NK-92 treated with Interleukin-12 subunit alpha and Interleukin-12 subunit beta, amount 100 ng/mL, for 24 hours (cell line): ENCODE results near the gene PMF1.
"Not testable (repeated sequence)": the region's sequence is repeated elsewhere in the genome, so short reads cannot be mapped to it uniquely, and the experiment has no call there.

Experiments
- DNase-seq: peaks from one replicate; lab custom pipeline; 2025; lab: John Stamatoyannopoulos, UW

PMF1 gene

DNA sequence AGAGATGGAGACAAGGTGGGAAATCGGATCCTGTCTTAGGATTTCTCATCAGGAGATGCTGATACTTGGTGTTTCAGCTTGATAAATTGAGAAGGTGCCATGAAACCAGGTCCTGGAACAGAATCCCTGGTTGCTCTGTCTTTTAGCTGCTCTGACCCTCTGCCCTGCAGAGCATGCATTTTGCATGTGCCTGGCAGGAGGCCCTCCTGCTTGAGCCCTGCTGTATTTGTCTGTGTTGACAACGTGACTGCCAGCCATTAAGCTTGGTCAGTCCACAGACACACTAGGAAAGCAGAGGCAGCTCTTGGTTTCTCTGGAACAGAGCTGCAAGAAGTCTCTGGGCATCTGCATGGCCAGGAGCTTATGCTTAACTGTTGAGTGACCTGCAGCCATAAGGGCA is 16.4 kb upstream of the PMF1 start:
- no peak for DNase-seq

DNA sequence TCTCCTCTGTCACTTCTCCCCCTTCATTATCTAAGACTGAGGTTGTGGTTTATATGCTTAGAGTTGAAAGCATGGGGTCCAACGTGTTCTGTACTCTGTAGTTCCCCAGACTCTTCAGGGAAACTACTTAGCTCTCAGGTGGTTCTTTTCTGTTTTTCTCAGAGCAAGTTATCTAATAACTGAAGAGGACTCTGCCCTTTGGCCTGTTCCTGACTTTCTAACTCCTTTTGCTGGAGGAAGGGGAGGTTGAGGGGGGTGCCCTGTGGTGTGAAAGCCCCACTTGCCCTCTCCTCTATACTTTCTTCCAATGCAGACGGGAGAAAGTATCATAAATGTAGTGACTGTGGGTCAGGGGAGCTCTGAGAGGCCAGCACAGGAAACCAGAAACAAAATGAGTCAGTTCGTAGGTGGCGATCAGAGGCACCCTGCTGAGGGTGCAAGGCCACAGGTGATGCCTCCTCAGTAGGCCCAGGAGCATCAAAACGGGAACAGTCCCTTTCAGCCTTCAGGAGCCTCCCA is 13.9 kb upstream of the PMF1 start:
- peak; percentile 48 for DNase-seq

DNA sequence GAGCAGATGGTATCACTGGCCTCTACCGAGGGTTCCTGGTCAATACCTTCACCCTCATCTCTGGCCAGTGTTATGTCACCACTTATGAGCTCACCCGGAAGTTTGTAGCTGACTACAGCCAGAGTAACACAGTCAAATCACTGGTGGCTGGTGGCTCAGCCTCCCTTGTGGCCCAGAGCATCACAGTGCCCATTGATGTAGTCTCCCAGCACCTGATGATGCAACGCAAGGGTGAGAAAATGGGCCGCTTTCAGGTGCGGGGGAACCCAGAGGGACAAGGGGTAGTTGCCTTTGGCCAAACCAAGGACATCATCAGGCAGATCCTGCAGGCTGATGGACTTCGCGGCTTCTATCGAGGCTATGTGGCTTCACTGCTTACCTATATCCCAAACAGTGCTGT is 12.8 kb upstream of the PMF1 start:
- DNase-seq, result peak; percentile 36

DNA sequence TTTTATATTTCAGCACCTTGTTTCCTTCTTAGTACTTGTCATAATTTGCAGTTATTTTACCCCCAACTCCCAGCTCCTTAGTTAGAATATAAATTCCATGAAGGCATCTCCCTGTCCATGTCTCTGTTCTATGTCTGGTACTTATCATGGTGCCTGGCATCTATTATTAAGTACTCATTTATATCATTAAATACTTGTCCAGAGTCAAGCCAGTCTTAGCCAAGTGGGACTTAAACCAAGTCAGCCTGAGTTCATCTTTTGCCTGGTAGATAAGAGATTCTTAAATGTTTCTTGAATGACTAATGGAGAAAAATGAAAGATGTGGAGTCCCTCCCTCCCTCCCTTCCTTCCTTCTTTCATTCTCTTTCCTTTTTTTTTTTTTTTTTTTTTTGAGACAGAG is 9.5 kb upstream of the PMF1 start:
- no peak for DNase-seq

DNA sequence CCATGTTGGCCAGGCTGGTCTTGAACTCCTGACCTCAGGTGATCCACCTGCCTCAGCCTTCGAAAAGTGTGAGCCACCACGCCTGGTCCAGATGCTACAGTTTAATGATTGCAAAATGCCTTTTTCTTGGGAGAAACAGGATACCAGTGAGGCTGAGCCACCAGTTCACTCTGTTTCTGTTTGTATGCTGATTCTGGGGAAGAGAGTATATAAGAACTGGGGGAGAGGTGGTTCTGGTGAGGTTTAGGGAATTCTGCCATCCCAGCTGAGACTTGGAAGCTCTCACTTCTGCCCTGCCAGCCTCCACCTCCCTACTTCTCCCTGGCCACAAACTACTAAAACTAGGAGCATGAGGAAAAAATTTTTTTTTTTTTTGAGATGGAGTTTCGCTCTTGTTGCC is 8.1 kb upstream of the PMF1 start:
- no peak for DNase-seq

DNA sequence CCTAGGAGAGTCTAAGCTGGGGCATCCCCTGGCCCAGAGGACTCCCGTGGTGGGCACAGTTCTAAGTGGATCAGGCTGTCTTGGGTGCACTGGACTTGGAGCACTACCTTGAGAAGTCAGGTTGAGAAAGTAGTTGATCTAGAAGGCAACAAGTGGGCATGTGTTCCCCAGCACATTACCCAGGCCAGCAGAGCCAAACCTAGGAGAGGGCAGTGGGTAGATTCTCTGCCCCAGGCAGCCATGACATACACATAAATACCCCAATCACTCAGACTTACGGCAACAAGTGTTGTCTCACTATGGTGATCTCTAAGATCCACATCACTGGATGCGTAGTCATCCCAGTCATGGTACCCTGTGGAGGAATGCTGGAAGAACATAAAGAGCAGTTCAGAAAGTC is 1.6 kb upstream of the PMF1 start:
- no peak for DNase-seq

DNA sequence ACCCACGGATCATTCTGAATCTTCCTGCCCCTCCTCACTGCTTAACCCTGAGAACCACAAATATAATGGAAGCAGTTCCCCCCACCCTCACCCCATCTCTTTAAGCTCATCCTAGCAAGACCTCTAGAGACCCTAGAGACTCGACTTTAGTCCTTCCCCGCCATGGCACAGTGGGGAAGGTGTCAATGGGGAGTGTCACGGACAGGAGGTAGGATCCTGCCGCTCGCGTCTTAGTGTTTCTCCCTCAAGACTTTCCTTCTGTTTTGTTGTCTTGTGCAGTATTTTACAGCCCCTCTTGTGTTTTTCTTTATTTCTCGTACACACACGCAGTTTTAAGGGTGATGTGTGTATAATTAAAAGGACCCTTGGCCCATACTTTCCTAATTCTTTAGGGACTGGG is 677 bp upstream of the PMF1 start:
- no peak for DNase-seq

DNA sequence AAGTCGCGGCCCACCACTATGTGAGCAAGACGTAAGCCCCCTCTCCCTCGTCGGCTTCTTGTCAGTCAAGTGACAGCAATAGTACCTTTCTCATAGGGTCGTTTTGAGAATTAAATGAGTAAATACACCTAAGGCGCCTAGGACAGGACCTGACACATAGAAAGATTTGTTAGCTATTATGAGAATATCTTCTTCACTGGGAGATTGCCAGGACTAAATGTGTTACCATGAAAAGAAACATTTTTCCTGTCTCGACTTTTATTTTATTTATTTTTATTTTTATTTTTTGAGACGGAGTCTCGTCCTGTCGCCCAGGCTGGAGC is 798 bp downstream of the PMF1 start:
- DNase-seq, result no peak

DNA sequence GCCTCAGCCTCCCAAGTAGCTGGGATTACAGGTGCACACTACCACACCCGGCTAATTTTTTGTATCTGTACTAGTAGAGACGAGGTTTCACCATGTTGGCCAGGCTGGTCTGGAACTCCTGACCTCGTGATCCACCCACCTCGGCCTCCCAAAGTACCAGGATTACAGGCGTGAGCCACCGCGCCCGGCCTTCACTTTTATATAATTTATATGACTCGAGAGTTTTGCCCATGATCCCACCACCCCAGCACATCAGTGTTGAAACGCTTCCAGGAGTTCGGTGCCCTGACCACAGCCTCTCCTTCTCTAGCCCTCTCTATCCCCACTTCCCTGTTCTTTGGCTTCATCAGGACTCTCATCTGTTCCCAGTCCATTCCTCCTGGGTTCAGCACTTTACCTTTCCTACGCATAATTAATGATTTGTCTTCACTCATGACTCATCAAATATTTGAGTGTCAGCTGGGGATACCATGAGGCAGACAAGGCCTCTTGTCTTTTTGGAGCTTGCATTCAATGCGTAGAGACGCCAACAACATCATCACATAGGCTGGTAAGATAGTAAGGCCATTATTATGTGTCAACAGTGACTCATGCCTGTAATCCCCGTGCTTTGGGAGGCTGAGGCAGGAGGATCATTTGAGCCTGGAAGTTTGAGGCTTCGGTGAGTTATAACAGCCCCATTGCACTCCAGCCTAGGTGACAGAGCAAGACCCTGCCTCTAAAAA is 1.4 kb downstream of the PMF1 start:
- DNase-seq, result no peak

DNA sequence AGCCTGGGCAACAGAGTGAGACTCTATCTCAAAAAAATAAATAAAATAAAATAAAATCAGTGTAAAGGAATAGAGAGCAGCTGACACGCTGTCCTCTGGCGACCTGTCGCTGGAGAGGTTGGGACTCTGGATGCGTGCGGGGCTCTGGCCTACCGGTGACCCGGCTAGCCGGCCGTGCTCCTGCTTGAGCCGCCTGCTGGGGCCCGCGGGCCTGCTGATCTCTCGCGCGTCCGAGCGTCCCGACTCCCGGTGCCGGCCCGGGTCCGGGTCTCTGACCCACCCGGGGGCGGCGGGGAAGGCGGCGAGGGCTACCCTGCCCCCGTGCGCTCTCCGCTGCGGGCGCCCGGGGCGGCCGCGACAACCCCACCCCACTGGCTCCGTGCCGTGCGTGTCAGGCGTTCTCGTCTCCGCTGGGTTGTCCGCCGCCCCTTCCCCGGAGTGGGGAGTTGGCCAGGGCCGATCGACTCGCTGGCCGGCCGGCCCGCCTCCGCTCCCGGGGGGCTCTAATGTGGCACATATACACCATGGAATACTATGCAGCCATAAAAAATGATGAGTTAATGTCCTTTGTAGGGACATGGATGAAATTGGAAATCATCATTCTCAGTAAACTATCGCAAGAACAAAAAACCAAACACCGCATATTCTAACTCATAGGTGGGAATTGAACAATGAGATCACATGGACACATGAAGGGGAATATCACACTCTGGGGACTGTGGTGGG is 3.7 kb downstream of the PMF1 start:
- DNase-seq, result not testable (repeated sequence)

DNA sequence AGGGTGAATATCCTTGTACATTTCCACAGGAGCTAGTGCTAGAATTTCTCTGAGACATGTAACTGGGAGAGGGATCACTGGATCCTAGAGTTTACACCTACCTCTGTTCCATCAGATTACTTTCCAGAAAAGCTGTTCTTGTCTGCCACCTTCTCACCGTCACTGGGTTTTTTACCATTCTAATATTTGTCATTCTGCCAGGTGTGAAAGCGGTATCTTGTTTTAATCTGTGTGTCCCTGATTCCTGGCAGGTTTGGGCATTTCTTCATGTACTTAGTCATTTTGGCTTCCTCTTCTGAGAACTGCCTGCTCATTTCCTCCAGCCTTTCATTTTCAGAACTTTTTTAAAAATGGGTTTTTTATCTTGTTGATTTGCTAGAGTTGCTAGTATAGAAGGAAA is 5.1 kb downstream of the PMF1 start:
- DNase-seq, result peak; percentile 35

DNA sequence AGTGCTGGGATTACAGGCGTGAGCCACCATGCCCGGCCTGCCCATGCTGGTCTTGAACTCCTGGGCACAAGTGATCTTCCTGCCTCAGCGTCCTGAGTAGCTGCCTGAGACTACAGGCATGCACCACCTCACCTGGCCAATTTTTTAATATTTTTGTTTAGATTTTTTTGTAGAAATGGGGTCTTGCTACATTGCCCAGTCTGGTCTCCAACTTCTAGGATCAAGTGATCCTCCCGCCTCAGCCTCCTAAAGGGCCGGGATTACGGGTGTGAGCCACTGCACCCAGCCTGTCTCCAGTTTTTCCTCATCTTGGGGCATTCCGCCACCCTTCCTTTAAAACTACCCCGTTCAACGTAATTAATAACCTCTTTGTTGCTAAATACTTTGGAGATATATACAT is 7.4 kb downstream of the PMF1 start:
- no peak for DNase-seq

DNA sequence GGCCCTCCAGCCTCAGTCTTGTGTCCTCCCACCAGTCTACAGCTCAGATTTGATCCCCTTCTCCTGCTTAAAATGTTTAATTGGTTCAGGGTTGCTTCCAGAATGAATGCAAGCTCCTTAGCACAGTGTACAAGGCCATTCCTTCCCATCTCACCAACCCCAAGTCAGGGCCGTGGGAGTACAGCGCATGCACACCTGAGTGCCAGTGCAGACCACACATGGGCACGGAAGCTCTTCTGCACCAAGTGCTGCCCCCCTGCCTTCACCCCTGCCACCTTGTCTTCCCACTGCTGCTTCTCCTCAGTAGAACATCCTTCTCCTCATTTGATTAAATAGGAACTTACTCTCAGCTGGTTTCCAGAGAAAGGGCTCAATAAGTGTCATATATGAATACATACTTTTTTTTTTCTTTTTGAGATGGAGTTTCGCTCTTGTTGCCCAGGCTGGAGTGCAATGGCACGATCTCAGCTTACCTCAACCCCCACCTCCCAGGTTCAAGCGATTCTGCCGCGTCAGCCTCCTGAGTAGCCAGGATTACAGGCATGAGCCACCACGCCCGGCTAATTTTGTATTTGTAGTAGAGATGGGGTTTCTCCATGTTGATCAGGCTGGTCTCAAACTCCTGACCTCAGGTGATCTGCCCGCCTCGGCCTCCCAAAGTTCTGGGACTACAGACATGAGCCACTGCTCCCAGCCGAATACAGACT is 9.3 kb downstream of the PMF1 start:
- no peak for DNase-seq

DNA sequence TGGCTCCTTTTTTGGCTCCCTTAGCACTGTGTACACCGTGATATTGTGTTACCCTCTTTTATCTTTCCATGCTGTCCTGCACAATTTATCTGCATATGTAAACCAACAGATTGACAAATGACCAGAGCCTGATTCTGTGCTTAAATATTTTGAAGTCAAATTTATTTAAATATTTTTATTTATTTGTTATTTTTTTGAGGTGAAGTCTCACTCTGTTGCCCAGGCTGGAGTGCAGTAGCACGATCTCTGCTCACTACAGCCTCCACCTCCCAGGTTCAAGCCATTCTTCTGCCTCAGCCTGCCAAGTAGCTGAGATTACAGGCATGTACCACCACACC is 12.8 kb downstream of the PMF1 start:
- DNase-seq, result no peak

DNA sequence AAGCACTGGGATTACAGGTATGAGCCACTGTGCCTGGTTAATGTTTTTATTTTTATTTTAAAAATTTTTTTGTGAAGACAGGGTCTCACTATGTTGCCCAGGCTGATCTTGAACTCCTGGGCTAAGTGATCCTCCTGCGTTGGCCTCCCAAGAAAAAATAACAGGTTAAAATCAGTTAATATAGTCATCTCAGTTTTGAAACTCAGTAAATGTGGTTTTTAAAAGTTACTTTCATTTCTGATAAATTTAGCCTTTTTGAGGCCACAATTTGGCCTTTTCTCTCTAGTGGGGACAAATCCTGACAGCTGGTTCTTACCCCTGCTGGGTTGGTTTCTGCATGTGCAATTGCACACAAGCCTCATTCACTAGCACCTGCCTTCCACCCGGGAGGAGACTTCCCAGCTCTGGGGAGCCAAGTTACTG is 13.3 kb downstream of the PMF1 start:
- peak; percentile 30 for DNase-seq

DNA sequence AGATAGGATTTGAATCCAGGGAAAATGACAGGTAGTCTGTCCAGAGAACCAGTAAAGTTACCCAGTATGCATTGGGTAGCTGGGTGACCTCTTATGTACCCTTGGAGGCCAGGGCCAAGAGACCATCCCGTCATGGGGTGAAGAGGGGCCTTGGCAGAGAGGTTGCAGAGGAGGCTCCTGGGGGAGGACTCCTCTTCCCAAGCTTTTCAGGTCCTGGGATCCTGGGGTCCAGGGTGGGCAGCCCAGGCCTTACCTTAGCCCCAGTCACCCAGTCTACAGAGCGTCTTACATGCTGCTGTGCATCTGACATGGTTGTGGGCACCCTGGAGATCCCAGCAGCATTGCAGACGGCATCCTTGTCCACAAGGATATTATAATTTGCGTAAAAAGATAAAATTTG is 14.0 kb downstream of the PMF1 start:
- no peak for DNase-seq

DNA sequence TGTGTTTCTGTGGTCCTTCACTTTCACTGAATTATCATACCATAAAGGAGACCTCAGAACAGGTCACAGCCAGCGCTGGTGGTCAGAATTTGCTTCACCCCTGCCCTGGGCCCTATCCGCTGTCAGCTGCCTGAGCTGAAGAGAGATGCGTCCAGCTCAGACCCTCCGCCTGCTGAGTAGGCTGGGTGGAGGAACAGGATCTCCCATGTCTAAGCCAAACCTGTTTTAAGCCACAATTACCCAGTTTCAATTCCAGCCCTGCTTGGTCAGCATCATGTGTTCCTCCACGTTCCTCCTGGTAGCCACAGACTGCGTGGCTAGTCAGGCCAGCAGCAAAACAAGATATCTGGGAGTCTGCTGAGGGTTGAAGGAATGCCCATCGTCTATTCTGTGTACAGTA is 15.7 kb downstream of the PMF1 start:
- no peak for DNase-seq

DNA sequence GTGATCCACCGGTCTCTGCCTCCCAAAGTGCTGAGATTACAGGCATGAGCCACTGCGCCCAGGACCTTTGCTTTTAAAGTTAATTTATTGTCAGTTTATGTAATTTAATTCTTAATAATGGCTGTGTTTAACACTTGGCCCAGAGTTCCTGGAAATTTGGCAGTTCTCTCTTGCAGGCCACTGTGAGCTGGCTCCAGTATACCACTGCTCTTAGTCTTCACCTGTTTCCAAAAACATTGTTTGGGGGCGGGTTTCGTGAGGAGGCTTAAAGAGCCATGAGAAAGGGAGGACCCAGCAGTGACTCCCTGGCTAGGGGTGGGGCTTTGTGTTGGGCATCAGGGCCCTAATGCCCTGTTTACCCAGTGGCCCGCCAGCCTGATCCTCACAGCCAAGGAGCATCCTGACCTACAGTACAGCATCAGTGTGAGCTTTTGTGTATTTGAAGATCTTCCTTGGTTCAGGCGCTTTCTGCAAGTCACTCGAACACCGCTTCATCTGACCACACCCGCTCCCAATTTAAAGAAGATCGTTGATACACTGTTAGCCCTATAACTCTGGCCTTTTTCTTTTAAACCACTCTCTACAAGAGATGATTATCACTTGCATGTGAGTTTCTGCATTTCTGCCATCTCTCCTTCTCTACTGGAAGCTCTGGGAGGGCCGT is 17.1 kb downstream of the PMF1 start:
- DNase-seq, result no peak

DNA sequence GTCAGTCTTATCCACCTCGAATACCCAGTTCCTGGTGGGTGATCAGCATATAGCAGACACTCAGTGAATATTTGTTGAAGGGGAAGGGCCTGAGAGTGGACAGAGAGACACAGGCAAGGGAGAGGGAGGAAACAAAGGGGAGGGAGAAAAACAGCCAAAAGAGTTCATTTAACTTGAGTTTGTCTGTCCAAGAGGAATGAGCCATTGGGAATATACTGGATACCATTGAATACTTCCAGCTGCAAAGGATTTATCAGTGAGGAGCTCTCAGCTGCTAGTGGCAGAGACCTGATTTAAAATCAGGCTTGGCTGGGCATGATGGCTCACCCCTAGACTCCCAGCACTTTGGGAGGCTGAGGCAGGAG is 17.6 kb downstream of the PMF1 start:
- no peak for DNase-seq

DNA sequence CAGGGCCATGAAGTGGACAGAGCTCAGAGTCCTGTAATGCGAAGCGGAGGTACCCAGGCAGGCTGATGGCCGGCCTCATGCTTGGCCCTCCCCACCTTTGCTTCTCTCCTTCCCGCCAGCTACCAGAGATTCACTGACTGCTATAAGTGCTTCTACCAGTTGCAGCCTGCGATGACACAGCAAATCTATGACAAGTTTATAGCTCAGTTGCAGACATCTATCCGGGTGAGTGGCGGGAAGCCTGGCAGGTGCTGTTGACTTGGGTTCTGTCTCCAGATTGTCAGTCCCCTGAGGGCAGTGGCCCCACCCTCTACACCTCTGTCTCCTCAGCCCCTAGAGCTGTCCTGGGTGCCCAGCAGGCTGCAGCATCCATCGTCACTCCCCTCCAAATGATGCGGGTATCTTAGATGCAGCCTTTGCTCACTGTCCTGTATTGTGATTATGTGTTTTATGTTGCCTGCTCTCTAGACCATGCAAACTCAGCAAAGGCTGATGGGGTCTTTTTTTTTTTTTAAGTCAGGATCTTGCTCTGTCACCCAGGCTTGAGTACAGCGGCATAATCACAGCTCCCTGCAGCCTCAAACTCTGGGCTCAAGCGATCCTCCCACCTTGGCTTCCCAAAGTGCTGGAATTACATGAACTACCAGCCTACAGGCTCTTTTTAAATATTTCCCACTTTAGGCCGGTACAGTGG is 19.5 kb downstream of the PMF1 start:
- DNase-seq, result no peak

DNA sequence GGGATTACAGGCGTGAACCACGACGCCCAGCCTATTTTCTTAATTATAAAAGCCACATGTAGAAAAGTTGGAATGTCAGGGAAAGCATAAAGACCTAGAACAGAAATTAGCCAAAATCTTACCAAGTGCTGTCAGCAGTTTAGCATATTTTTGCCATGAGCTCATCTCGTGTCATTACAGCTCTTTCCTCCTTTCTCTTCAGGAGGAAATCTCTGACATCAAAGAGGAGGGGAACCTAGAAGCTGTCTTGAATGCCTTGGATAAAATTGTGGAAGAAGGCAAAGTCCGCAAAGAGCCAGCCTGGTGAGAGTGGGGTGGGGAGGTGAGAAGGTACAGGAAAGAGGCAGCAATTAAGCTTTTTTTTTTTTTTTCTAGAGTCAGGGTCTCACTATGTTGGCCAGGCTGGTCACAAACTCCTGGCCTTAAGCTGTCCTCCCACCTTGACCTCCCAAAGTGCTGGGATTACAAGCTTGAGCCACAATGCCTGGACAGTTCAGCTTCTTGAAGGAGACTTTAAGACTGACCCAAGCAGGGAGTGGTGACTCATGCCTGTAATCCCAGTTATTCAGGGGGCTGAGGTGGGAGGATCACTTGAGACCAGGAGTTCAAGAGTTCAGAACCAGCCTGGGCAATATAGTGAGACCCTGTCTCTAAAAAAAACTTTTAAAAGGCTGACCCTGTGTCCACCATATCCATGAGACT is 20.8 kb downstream of the PMF1 start:
- DNase-seq, result no peak

DNA sequence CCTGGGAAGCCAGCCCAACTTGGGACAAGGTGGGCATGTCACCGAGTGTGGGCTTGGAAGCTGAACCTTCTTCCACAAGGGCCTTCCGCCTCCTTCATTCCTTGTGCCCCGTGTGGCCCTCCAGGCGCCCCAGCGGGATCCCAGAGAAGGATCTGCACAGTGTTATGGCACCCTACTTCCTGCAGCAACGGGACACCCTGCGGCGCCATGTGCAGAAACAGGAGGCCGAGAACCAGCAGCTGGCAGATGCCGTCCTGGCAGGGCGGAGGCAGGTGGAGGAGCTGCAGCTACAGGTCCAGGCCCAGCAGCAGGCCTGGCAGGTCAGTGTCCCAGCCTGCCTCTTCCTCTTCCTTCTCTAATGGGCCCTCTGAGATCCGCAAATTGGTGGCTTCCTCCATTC is 23.4 kb downstream of the PMF1 start:
- no peak for DNase-seq
